Gastroesophageal sphincter (tissue), 4 donors: ENCODE measurements around the gene CSPG4. TPM values are rescaled to one million over a fixed set of nuclear protein-coding genes. Genes with fewer than 3 reads are reported as not detected.
"Not testable (repeated sequence)": the region's sequence is repeated elsewhere in the genome, so short reads cannot be mapped to it uniquely, and the experiment has no call there.

Source experiments
- ATAC-seq: fragments of 150-250 bp; one replicate; pipeline ENCODE4 v1.9.1; 2016; ENCODE audit warnings: mild to moderate bottlenecking, moderate library complexity
- H3K27ac ChIP-seq, 4 donors: fragments of 200-600 bp; sonication (generic) in 3 of 4; 1 replicate in 3 of 4; 2 replicates in 1 of 4; pipeline ENCODE4 v1.5.1; 2016 to 2019
- H3K27me3 ChIP-seq: fragments of 200-600 bp; sonication (generic); one replicate; pipeline ENCODE4 v1.5.1; 2019
- H3K36me3 ChIP-seq, 2 donors: fragments of 200-600 bp; sonication (generic); one replicate each; pipeline ENCODE4 v1.5.1; 2019; ENCODE audit warnings: control low read depth in 1 of 2
- H3K4me1 ChIP-seq, 3 donors: fragments of 200-600 bp; sonication (generic); 1 replicate in 2 of 3; 2 replicates in 1 of 3; pipeline ENCODE4 v1.5.1; 2016 to 2019; ENCODE audit warnings: control low read depth in 2 of 3
- H3K4me3 ChIP-seq, 2 donors: fragments of 200-600 bp; sonication (generic); one replicate each; pipeline ENCODE4 v1.5.1; 2019; ENCODE audit warnings: mild to moderate bottlenecking in 1 of 2, moderate library complexity in 1 of 2
- H3K9me3 ChIP-seq, 3 donors: fragments of 200-600 bp; sonication (generic); one replicate each; pipeline ENCODE4 v1.5.1; 2017 to 2019; ENCODE audit warnings: control low read depth in 2 of 3
- CTCF ChIP-seq, 4 experiments: fragments of 200-600 bp in 2 of 4; fragments of 450-650 bp in 2 of 4; sonication (generic) in 1 of 4; IDR thresholded peaks; one replicate each; pipeline ENCODE4 v1.5.1; 2017 to 2019; ENCODE audit warnings: antibody characterized with exemption in 4 of 4, mild to moderate bottlenecking in 2 of 4, moderate library complexity in 2 of 4
- EP300 ChIP-seq: sonication (generic); formaldehyde crosslinking; IDR thresholded peaks from one replicate; pipeline ENCODE4 v1.6.1; 2017; ENCODE audit warnings: antibody characterized with exemption, mild to moderate bottlenecking
- POLR2A ChIP-seq, 2 donors: fragments of 450-650 bp; IDR thresholded peaks; one replicate each; pipeline ENCODE4 v1.6.1; 2017; ENCODE audit warnings: antibody characterized with exemption in 2 of 2, mild to moderate bottlenecking in 2 of 2, moderate library complexity in 1 of 2
- POLR2AphosphoS5 ChIP-seq: sonication (generic); formaldehyde crosslinking; IDR thresholded peaks from one replicate; pipeline ENCODE4 v1.6.1; 2017; ENCODE audit warnings: antibody characterized with exemption
- WGBS, 2 donors: methylation state at CpG; one replicate each; pipeline ENCODE4 v1.1.5; 2018; ENCODE audit warnings: low coverage in 1 of 2; 5-methylcytosine and 5-hydroxymethylcytosine counted together
- total RNA-seq, 4 donors: library from RNA; depleted of rRNA; stranded (reverse); fragments of >200 nt; gene quantifications; one replicate each; pipeline ENCODE4 v1.1.0, GENCODE V29; 2016

Gene CSPG4
- total RNA-seq, 4 donors from 2014 or later: 98.7 to 396 (median 151) TPM

GRCh38 chr15:75693501-75694240 is 19.0 kb downstream of the CSPG4 start:
- Histone ChIP-seq H3K4me1 (peaks cover 12 to 65% (median 52%) of the 10 kb centered on the region in 3 donors), H3K36me3 (peaks cover 0 to 41% of the 10 kb centered on the region in 2 donors), H3K9me3 (no peaks in the 10 kb centered on the region), H3K4me3 (no peak overlapping the region), H3K27me3 (no peaks in the 10 kb centered on the region), H3K27ac (peak overlapping the region; percentile 68 to 98 (median 94))
- TF ChIP-seq POLR2AphosphoS5: no peak
- no peak for TF ChIP-seq POLR2A (IDR thresholded peaks at IDR 0.05)
- TF ChIP-seq CTCF (IDR thresholded peaks at IDR 0.05): no peak
- TF ChIP-seq EP300: no peak
- WGBS, 2 donors: no CpG with 5 or more reads among the region's 14 CpGs
- ATAC-seq: no peak

GRCh38 chr15:75693028-75693427 is 19.6 kb downstream of the CSPG4 start:
- Histone ChIP-seq H3K4me1 (peaks cover 12 to 59% (median 46%) of the 10 kb centered on the region in 3 donors), H3K27ac (peak overlapping the region in 3 of 4 donors; percentile 94 to 98 (median 95)), H3K36me3 (peaks cover 0 to 48% of the 10 kb centered on the region in 2 donors)
- H3K4me3 ChIP-seq, ATAC-seq, H3K27me3 ChIP-seq, H3K9me3 ChIP-seq: not testable (repeated sequence)
- WGBS, 2 donors: no CpG with 5 or more reads among the region's 15 CpGs

- Histone ChIP-seq H3K36me3 (peaks cover 0 to 55% of the 10 kb centered on the region in 2 donors), H3K4me1 (peaks cover 12 to 58% (median 39%) of the 10 kb centered on the region in 3 donors), H3K27ac (peak overlapping the region in 3 of 4 donors; percentile 20 to 95 (median 35))
- H3K4me3 ChIP-seq, H3K27me3 ChIP-seq, ATAC-seq, H3K9me3 ChIP-seq: not testable (repeated sequence)
- WGBS, 2 donors: 19 to 38% methylated on average over 1 to 2 of the region's 4 CpGs
Measured at GRCh38 chr15:75692311-75692710, 20.3 kb downstream of the CSPG4 start.

GRCh38 chr15:75689429-75689828 is 23.2 kb downstream of the CSPG4 start:
- peaks cover 0 to 75% of the 10 kb centered on the region in 2 donors for H3K36me3 ChIP-seq
- not testable (repeated sequence) for H3K9me3 ChIP-seq, H3K4me3 ChIP-seq, ATAC-seq, H3K27me3 ChIP-seq
- peaks cover 3 to 49% (median 14%) of the 10 kb centered on the region in 3 donors for H3K4me1 ChIP-seq
- H3K27ac ChIP-seq: peak overlapping the region in 1 of 4 donors; percentile 95
- 60% methylated on average over 5 of the region's 20 CpGs; no CpG with 5 or more reads in 1 of the 2 donors for WGBS, 2 donors

- WGBS, 2 donors: no CpG with 5 or more reads among the region's 26 CpGs
- Histone ChIP-seq H3K27me3 (no peaks in the 10 kb centered on the region), H3K4me1 (peaks cover 3 to 49% (median 11%) of the 10 kb centered on the region in 3 donors), H3K4me3 (no peak overlapping the region), H3K9me3 (no peaks in the 10 kb centered on the region), H3K27ac (peak overlapping the region in 2 of 4 donors; percentile 31 to 95), H3K36me3 (peaks cover 0 to 81% of the 10 kb centered on the region in 2 donors)
- TF ChIP-seq POLR2A (IDR thresholded peaks at IDR 0.05) (no peak), EP300 (no peak), CTCF (IDR thresholded peaks at IDR 0.05) (no peak), POLR2AphosphoS5 (no peak)
- ATAC-seq: no peak
Measured at GRCh38 chr15:75688831-75689230, 23.8 kb downstream of the CSPG4 start.

- no peaks in the 10 kb centered on the region for H3K9me3 ChIP-seq
- peak overlapping the region in 2 of 4 donors; percentile 31 to 66 for H3K27ac ChIP-seq
- WGBS, 2 donors: 94% methylated on average over 3 of the region's 7 CpGs; no CpG with 5 or more reads in 1 of the 2 donors
- H3K4me1 ChIP-seq: peaks cover 0 to 49% (median 10%) of the 10 kb centered on the region in 3 donors
- ATAC-seq: no peak
- TF ChIP-seq CTCF (IDR thresholded peaks at IDR 0.05) (no peak), EP300 (no peak), POLR2A (IDR thresholded peaks at IDR 0.05) (no peak), POLR2AphosphoS5 (no peak)
- no peak overlapping the region for H3K4me3 ChIP-seq
- peaks cover 0 to 82% of the 10 kb centered on the region in 2 donors for H3K36me3 ChIP-seq
- no peaks in the 10 kb centered on the region for H3K27me3 ChIP-seq
Measured at GRCh38 chr15:75688278-75688557, 24.4 kb downstream of the CSPG4 start.
